Peyer's patch (tissue), 4 donors: Measurements from ENCODE around the gene ZNF630.
"Not testable (repeated sequence)": the region's sequence is repeated elsewhere in the genome, so short reads cannot be mapped to it uniquely, and the experiment has no call there.

Experiments
- CTCF ChIP-seq, 6 experiments: fragments of 450-650 bp in 4 of 6; fragments of 200-600 bp in 2 of 6; sonication (generic) in 1 of 6; IDR thresholded peaks; one replicate each; pipeline ENCODE4 v1.5.1; 2017 to 2019; ENCODE audit warnings: antibody characterized with exemption in 6 of 6, mild to moderate bottlenecking in 3 of 6, moderate library complexity in 1 of 6
- POLR2A ChIP-seq, 2 donors: fragments of 450-650 bp; IDR thresholded peaks; one replicate each; pipeline ENCODE4 v1.5.1; 2017; ENCODE audit warnings: antibody characterized with exemption in 2 of 2, mild to moderate bottlenecking in 2 of 2, moderate library complexity in 2 of 2

- not testable (repeated sequence) for TF ChIP-seq CTCF, POLR2A (IDR thresholded peaks at IDR 0.05)
Measured at GRCh38 chrX:48030641-48031173, 40.7 kb downstream of the ZNF630 start.
